Ovary (tissue), 9 donors: ENCODE measurements around the gene CD8A. TPM values are rescaled to one million over a fixed set of nuclear protein-coding genes. Genes with fewer than 3 reads are reported as not detected.

Experiments
- DNase-seq, 5 donors: peaks; one replicate each; pipeline ENCODE4 v3.0.0-alpha.2; 2019 to 2020
- H3K27ac ChIP-seq, 2 donors: fragments of 200-600 bp; one replicate each; pipeline versions ENCODE4 v1.5.1 to v1.8.0; 2019 to 2022
- H3K27me3 ChIP-seq: fragments of 200-600 bp; one replicate; pipeline ENCODE4 v1.8.0; 2022
- H3K36me3 ChIP-seq: fragments of 200-600 bp; sonication (generic); one replicate; pipeline ENCODE4 v1.5.1; 2019
- H3K4me1 ChIP-seq: one replicate; pipeline ENCODE4 v1.8.1; 2013; ENCODE audit warnings: mild to moderate bottlenecking, moderate library complexity; ENCODE audit not compliant: insufficient read depth
- H3K4me3 ChIP-seq: fragments of 200-600 bp; sonication (generic); one replicate; pipeline ENCODE4 v1.5.1; 2017
- H3K9me3 ChIP-seq, 2 donors: fragments of 200-600 bp in 1 of 2; sonication (generic) in 1 of 2; one replicate each; pipeline versions ENCODE4 v1.5.1 to v1.8.1; 2013 to 2019; ENCODE audit warnings: mild to moderate bottlenecking in 1 of 2, moderate library complexity in 1 of 2
- EP300 ChIP-seq: sonication (generic); formaldehyde crosslinking; IDR thresholded peaks from one replicate; pipeline ENCODE4 v1.6.1; 2017; ENCODE audit warnings: antibody characterized with exemption
- POLR2A ChIP-seq: fragments of 450-650 bp; IDR thresholded peaks from one replicate; pipeline ENCODE4 v1.6.1; 2017; ENCODE audit warnings: antibody characterized with exemption, mild to moderate bottlenecking, moderate library complexity
- WGBS, 3 donors: extraction: QIAGEN DNeasy Blood & Tissue Kit in 1 of 3; methylation state at CpG; one replicate each; pipeline versions ENCODE4 v1.1.5 to v1.1.7; 2013 to 2017; 5-methylcytosine and 5-hydroxymethylcytosine counted together
- intact Hi-C, 4 donors: fragments of 100-400 bp; cut with DNase I; formaldehyde crosslinking; loops; one replicate each; pipeline versions ENCODE4 v1.11.0 to v1.15.1; 2022 to 2023
- polyA plus RNA-seq, 2 donors: library from polyadenylated mRNA; stranded (reverse); fragments of 200-250 nt in 1 of 2; fragments of 350-450 nt in 1 of 2; fragmentation: Illumina TruSeq in 1 of 2; extraction: RNeasy Lipid Tissue Mini Kit (QIAGEN cat#74804) in 1 of 2; gene quantifications; one replicate each; pipeline ENCODE4 v1.2.3, GENCODE V29; 2013 to 2014
- total RNA-seq, 7 donors: library from RNA; depleted of rRNA in 2 of 7; stranded (reverse); fragments of >200 nt in 2 of 7; fragmentation: NEBNext Ultra II Directional in 3 of 7; extraction: Animal tissue kit (Norgen Biotek cat#: 25700) in 3 of 7; gene quantifications; one replicate each; pipeline versions ENCODE4 v1.1.0 to v1.2.4, GENCODE V29; 2016 to 2023
- TF ChIP-seq, protein P1 (sequence below), 3 donors: fragments of 450-650 bp in 2 of 3; fragments of 200-600 bp in 1 of 3; IDR thresholded peaks; one replicate each; pipeline versions ENCODE4 v1.5.1 to v1.8.0; 2016 to 2022; ENCODE audit warnings: antibody characterized with exemption in 3 of 3, mild to moderate bottlenecking in 1 of 3
- donor health status: DM: no; HTN: no; CAD: no; lungs with moderate emphysema.
- donor health status: DM: no; HTN: no; CAD: no.
- donor health status: Bipolar disorder and iron deficiency.
- donor health status: DM: yes; HTN: yes; CAD: no.
- donor health status: DM: no; HTN: no; CAD: no.
- donor health status: DM: yes; HTN: yes; CAD: no.

CD8A gene
- total and polyA plus RNA-seq, 9 donors: 0.53 to 10.0 (median 1.1) TPM

DNA sequence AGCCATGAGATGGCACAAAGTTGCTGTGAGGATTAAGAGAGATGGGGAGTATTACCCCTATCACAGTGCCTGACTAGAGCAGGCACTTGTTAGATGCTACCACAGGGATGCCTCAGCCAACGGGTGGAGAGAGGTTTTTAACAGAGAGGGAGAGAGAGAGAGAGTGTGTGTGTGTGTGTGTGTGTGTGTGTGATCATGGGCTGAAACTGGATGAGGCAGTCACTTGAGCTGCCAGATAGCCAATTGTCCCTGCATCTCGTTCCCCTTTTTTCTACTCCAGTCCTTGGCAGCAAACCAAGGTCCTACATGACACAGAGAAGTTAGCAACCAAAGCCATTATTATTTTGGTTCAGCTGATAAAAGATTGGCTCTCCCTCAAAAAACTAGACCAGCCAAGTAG, 3.0 kb downstream of the CD8A start:
- Histone ChIP-seq H3K9me3 (no peaks in the 10 kb centered on the region), H3K36me3 (no peaks in the 10 kb centered on the region), H3K27me3 (peaks cover 4% of the 10 kb centered on the region), H3K4me3 (no peak overlapping the region), H3K27ac (no peak overlapping the region), H3K4me1 (peaks cover 5% of the 10 kb centered on the region)
- intact Hi-C loops: no loop called here
- DNase-seq: no peak
- TF ChIP-seq, protein P1, sequence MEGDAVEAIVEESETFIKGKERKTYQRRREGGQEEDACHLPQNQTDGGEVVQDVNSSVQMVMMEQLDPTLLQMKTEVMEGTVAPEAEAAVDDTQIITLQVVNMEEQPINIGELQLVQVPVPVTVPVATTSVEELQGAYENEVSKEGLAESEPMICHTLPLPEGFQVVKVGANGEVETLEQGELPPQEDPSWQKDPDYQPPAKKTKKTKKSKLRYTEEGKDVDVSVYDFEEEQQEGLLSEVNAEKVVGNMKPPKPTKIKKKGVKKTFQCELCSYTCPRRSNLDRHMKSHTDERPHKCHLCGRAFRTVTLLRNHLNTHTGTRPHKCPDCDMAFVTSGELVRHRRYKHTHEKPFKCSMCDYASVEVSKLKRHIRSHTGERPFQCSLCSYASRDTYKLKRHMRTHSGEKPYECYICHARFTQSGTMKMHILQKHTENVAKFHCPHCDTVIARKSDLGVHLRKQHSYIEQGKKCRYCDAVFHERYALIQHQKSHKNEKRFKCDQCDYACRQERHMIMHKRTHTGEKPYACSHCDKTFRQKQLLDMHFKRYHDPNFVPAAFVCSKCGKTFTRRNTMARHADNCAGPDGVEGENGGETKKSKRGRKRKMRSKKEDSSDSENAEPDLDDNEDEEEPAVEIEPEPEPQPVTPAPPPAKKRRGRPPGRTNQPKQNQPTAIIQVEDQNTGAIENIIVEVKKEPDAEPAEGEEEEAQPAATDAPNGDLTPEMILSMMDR (IDR thresholded peaks at IDR 0.05): no peak
- no peak for TF ChIP-seq POLR2A
- no peak for TF ChIP-seq EP300
- WGBS, 3 donors: 3 to 8% (median 3%) methylated on average over 2 of the region's 2 CpGs

DNA sequence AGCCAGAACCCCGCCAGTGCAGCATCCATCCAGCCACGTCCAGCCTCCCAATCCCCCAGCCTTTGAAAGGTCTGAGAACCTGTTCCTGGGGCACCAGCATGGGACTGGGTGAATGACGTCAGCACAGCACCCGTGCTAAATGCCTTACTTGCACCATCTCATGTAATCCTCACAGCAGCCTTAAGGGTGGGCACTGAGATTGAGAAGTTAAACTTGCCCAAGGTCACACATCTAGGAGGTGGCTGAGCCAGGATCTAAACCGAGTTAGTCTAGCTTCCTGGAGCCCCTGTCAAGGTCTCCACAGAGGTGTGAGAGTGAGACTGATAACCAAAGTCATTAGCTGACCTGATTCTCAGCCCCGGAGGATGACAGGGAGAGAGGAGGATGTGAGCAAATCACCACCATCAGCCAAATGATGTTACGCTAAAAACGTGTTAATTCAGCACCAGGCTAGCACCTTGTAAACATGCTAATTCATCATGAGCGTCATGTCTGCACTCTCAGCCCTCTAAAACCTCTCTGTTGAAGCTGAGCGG, 4.6 kb downstream of the CD8A start:
- intact Hi-C loops: no loop called here
- Histone ChIP-seq H3K27me3 (peaks cover 4% of the 10 kb centered on the region), H3K9me3 (no peaks in the 10 kb centered on the region), H3K4me3 (no peak overlapping the region), H3K36me3 (no peaks in the 10 kb centered on the region), H3K27ac (no peak overlapping the region), H3K4me1 (peaks cover 5% of the 10 kb centered on the region)
- 37 to 48% (median 45%) methylated on average over 10 of the region's 10 CpGs for WGBS, 3 donors
- DNase-seq: no peak
- TF ChIP-seq, protein P1 (IDR thresholded peaks at IDR 0.05): no peak
- no peak for TF ChIP-seq POLR2A
- no peak for TF ChIP-seq EP300

DNA sequence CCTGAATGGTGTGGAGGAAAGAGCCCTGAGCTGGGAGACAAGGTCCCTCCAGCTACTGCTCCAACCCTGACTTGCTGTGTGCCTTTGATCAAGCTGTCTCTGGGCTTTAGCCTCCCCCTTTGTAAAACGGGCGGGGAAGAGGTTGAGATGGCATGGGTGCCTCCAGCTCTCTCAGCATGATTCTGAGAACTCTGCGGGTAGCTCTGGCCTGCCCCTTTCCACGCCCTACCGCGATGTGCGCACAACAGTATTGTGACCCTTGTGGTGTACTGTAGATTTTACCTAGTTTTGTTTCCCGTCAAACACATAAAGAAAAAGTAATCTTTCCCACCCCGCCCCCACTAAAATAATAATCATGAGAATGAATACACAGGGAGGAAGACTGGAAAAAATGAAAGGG, 5.3 kb downstream of the CD8A start:
- Histone ChIP-seq H3K9me3 (no peaks in the 10 kb centered on the region), H3K27ac (no peak overlapping the region), H3K4me1 (peaks cover 2% of the 10 kb centered on the region), H3K36me3 (no peaks in the 10 kb centered on the region), H3K4me3 (no peak overlapping the region), H3K27me3 (no peaks in the 10 kb centered on the region)
- no peak for DNase-seq
- WGBS, 3 donors: 85 to 89% (median 88%) methylated on average over 9 of the region's 9 CpGs
- intact Hi-C loops: no loop called here
- TF ChIP-seq, protein P1 (IDR thresholded peaks at IDR 0.05): no peak
- TF ChIP-seq POLR2A (no peak), EP300 (no peak)

DNA sequence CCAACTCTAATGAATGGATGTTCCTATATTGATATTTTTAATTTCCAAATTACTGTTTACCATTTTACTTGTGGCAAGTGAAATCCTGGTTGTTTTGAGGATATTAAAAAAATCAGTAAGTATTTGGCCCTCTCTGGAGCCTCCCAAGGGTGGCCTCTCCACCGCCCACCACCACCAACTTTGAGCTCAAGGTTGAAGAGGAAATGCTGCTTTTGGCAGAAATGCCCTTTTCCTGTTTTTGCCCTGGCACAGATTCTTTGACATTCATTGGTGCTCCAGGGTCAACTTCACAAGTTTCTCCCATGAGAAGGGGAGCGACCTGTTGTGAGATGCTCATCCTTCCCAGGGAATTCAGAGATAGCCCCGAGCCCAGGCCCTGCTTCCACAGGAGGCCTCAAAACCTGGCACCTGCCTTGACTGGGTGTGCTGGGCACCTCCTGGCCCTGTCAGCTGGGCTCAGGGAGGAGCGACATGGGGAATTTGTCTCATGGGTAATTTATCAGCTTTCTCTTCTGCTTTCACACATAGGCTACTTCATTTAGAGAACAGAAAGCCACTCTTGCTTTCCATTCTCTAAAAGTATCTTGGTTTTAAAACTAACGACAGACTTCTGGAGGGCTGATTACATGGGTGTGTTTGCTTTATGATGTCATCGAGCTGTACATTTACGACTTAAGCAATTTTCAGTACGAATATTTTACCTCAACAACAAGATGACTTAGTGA, 6.9 kb downstream of the CD8A start:
- Histone ChIP-seq H3K4me3 (no peak overlapping the region), H3K36me3 (no peaks in the 10 kb centered on the region), H3K27me3 (no peaks in the 10 kb centered on the region), H3K9me3 (no peaks in the 10 kb centered on the region), H3K4me1 (no peaks in the 10 kb centered on the region), H3K27ac (no peak overlapping the region)
- intact Hi-C loops: no loop called here
- TF ChIP-seq POLR2A (no peak), EP300 (no peak)
- TF ChIP-seq, protein P1 (IDR thresholded peaks at IDR 0.05): no peak
- DNase-seq: no peak
- WGBS, 3 donors: 73 to 78% (median 73%) methylated on average over 8 of the region's 8 CpGs
